ENCODE measurements around the gene PLCXD1. TPM values are rescaled to one million over a fixed set of nuclear protein-coding genes. Genes with fewer than 3 reads are reported as not detected.

Gene PLCXD1
- total and polyA plus RNA-seq, 9 of the 15 experiments (the other 6 are each of a cell fraction or from before 2014, with no cell fraction given): 6.0 to 60.2 (median 39.5) TPM

DNA sequence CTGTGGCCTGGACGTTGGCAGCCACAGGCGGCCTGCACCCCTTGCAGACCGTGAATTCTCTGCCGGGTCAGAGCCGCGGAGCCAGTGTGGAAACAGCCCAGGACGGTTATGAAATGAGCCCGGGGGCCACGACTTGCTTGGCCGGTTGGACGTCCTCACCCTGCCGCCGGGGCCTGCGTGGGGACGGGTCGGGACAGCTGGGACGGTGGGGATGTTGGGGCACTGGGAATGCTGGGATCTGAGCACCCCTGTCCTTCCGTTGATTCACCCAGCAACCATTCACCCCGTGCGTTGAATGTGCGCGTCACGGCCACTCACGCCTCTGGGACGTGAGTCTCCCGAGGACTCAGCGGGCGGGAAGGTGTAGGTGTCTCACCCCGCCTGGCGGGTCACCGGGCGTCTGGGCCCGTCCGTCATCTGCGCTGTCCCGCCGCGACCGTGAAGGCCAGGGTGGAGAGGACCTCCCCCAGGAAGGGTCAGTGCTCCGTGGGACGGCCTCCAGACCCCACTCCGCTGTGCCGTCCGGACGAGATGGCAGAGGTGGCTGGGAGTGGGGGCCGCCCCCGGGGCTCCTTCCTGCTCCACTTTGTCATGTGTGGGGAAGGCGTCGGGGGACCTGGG is 4.5 kb upstream of the PLCXD1 start (continued):
- TF ChIP-seq MAX (CRISPR knock-in tag; IDR thresholded peaks at IDR 0.05) (peak; percentile 54), ZNF75A (CRISPR knock-in tag; IDR thresholded peaks at IDR 0.05) (no peak), CREM (IDR thresholded peaks at IDR 0.05; ENCODE audit: low read depth) (peak; percentile 53; the same call in 1 of the 2 replicates), PHB (CRISPR knock-in tag; IDR thresholded peaks at IDR 0.05) (no peak), RBFOX2 (IDR thresholded peaks at IDR 0.05; ENCODE audit: low read depth, low read length) (peak; percentile 28; the same call in 1 of the 2 replicates), SP1 (CRISPR knock-in tag; IDR thresholded peaks at IDR 0.05) (no peak), GABPB1 (CRISPR knock-in tag; IDR thresholded peaks at IDR 0.05) (peak; percentile 53), GATAD2A (IDR thresholded peaks at IDR 0.05) (0 out of 2 replicates have a peak, but pooled peaks have one; percentile 22), MGA (IDR thresholded peaks at IDR 0.05) (peak; percentile 76), ZC3H4 (CRISPR knock-in tag; IDR thresholded peaks at IDR 0.05; ENCODE audit: borderline replicate concordance) (peak; percentile 20; the same call in 1 of the 2 replicates), POLR2G (IDR thresholded peaks at IDR 0.05; ENCODE audit: low read depth, low read length) (peak; percentile 8; the same call in 1 of the 2 replicates), CREB1 (IDR thresholded peaks at IDR 0.05) (peak; percentile 14; the same call in 1 of the 2 replicates), CREB1 (CRISPR knock-in tag; IDR thresholded peaks at IDR 0.05) (peak; percentile 63), L3MBTL2 (IDR thresholded peaks at IDR 0.05) (peak; percentile 69), KAT7 (CRISPR knock-in tag; IDR thresholded peaks at IDR 0.05; ENCODE audit: borderline replicate concordance) (peak; percentile 48; the same call in 1 of the 2 replicates), NFIX (CRISPR knock-in tag; IDR thresholded peaks at IDR 0.05; ENCODE audit: low read depth) (no peak)
- TF ChIP-seq, protein P1, sequence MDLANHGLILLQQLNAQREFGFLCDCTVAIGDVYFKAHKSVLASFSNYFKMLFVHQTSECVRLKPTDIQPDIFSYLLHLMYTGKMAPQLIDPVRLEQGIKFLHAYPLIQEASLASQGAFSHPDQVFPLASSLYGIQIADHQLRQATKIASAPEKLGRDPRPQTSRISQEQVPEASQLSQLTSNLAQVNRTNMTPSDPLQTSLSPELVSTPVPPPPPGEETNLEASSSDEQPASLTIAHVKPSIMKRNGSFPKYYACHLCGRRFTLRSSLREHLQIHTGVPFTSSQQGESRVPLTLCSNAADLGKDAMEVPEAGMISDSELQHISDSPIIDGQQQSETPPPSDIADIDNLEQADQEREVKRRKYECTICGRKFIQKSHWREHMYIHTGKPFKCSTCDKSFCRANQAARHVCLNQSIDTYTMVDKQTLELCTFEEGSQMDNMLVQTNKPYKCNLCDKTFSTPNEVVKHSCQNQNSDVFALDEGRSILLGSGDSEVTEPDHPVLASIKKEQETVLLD (IDR thresholded peaks at IDR 0.05): 0 out of 2 replicates have a peak, but pooled peaks have one; percentile 29
